HCT116 (cell line): ENCODE data around the gene MRRF. TPM values are rescaled to one million over a fixed set of nuclear protein-coding genes. Genes with fewer than 3 reads are reported as not detected.

Source experiments
- ATAC-seq: fragments of 200-7000 bp; cut with Tn5 transposase; 2 replicates; pipeline ENCODE4 v1.9.1; 2020; ENCODE audit warnings: mild to moderate bottlenecking, moderate library complexity
- BruUV-seq: library from RNA; stranded (reverse); fragments of 400-500 nt; replicated peaks from 2 replicates; lab custom pipeline; 2021; lab: Mats Ljungman, UMichigan
- CTCF ChIA-PET: fragments of 300-600 bp; sonication (Branson Sonifier 250); formaldehyde crosslinking; loops from one replicate; lab custom pipeline; 2021; ENCODE audit warnings: antibody characterized with exemption; lab: Charles Lee
- POLR2A ChIA-PET: fragments of 300-600, 350-600 bp; sonication (Branson Sonifier 250); formaldehyde crosslinking; loops from one replicate; lab custom pipeline; 2021; ENCODE audit warnings: antibody characterized with exemption; lab: Charles Lee
- RAD21 ChIA-PET, 2 experiments: fragments of 300-600 bp; sonication (Branson Sonifier 250); formaldehyde crosslinking; loops; one replicate each; lab custom pipeline; 2023; ENCODE audit warnings: low total read pairs in 2 of 2; ENCODE audit not compliant: uncharacterized antibody in 2 of 2, unreplicated experiment in 2 of 2, low non-redundant PET in 1 of 2; lab: Charles Lee
- DNase-seq: peaks from one replicate; pipeline ENCODE4 v3.0.0-alpha.2; 2010; ENCODE audit warnings: low read depth, low spot score
- H2AFZ ChIP-seq: fragments of 200-600 bp; shearing (Covaris generic), sonication (generic); 2 replicates; pipeline ENCODE4 v1.6.1; 2017; ENCODE audit warnings: low read depth, mixed run types, mixed read lengths, antibody characterized with exemption, low read length; ENCODE audit not compliant: poor library complexity, severe bottlenecking
- H3K27ac ChIP-seq: 2 replicates; pipeline ENCODE4 v1.5.1; 2012; ENCODE audit warnings: low read depth, low read length
- H3K27me3 ChIP-seq: fragments of 200-600 bp; sonication (generic); 2 replicates; pipeline ENCODE4 v1.6.1; 2016; ENCODE audit warnings: mixed run types, low read length, mixed read lengths; ENCODE audit not compliant: insufficient read depth
- H3K36me3 ChIP-seq, 2 experiments: fragments of 200-500 bp in 1 of 2; fragments of 200-600 bp in 1 of 2; sonication (Bioruptor generic) in 1 of 2; sonication (generic) in 1 of 2; 2 replicates each; pipeline versions ENCODE4 v1.5.1 to v1.6.1; 2014 to 2016; ENCODE audit warnings: low read length in 2 of 2, inconsistent platforms in 1 of 2, mixed read lengths in 1 of 2, mixed run types in 1 of 2; ENCODE audit not compliant: insufficient read depth in 2 of 2, control insufficient read depth in 1 of 2
- H3K4me1 ChIP-seq, 2 experiments: fragments of 200-600 bp in 1 of 2; sonication (generic) in 1 of 2; 2 replicates each; pipeline versions ENCODE4 v1.5.1 to v1.6.1; 2012 to 2017; ENCODE audit warnings: low read length in 2 of 2, inconsistent platforms in 1 of 2, mild to moderate bottlenecking in 1 of 2, mixed read lengths in 1 of 2, mixed run types in 1 of 2, moderate library complexity in 1 of 2; ENCODE audit not compliant: insufficient read depth in 2 of 2, control insufficient read depth in 1 of 2
- H3K4me2 ChIP-seq: fragments of 200-600 bp; sonication (generic); 2 replicates; pipeline ENCODE4 v1.6.1; 2017; ENCODE audit warnings: mixed run types, low read length, mixed read lengths
- H3K4me3 ChIP-seq, 2 experiments: fragments of 200-600 bp in 1 of 2; sonication (generic) in 1 of 2; replicated peaks in 1 of 2; 2 replicates each; pipeline ENCODE4 v1.5.1; 2011 to 2016; ENCODE audit warnings: low read length in 2 of 2, control low read depth in 1 of 2, low read depth in 1 of 2, mild to moderate bottlenecking in 1 of 2, mixed read lengths in 1 of 2, mixed run types in 1 of 2
- H3K79me2 ChIP-seq: fragments of 200-600 bp; sonication (generic); 2 replicates; pipeline ENCODE4 v1.6.1; 2017; ENCODE audit warnings: mild to moderate bottlenecking, mixed run types, low read length, moderate library complexity, mixed read lengths; ENCODE audit not compliant: insufficient read depth
- H3K9ac ChIP-seq: fragments of 200-600 bp; sonication (generic); 2 replicates; pipeline ENCODE4 v1.6.1; 2016; ENCODE audit warnings: low read length, mixed read lengths
- H3K9me2 ChIP-seq: fragments of 200-600 bp; sonication (generic), shearing (Covaris generic); 2 replicates; pipeline ENCODE4 v1.6.1; 2017; ENCODE audit warnings: mixed run types, mild to moderate bottlenecking, moderate library complexity; ENCODE audit not compliant: insufficient read depth
- H3K9me3 ChIP-seq, 2 experiments: fragments of 200-500 bp in 1 of 2; fragments of 200-600 bp in 1 of 2; sonication (Bioruptor generic) in 1 of 2; sonication (generic) in 1 of 2; 2 replicates each; pipeline ENCODE4 v1.6.1; 2014 to 2017; ENCODE audit warnings: low read length in 2 of 2, mixed read lengths in 2 of 2, inconsistent platforms in 1 of 2, low read depth in 1 of 2, mild to moderate bottlenecking in 1 of 2, mixed run types in 1 of 2, moderate library complexity in 1 of 2; ENCODE audit not compliant: control insufficient read depth in 1 of 2, insufficient read depth in 1 of 2
- H4K20me1 ChIP-seq: fragments of 200-600 bp; sonication (generic), shearing (Covaris generic); 2 replicates; pipeline ENCODE4 v1.6.1; 2017; ENCODE audit warnings: mixed run types, mild to moderate bottlenecking, moderate library complexity; ENCODE audit not compliant: insufficient read depth
- ATF3 ChIP-seq: IDR thresholded peaks from 2 replicates; pipeline ENCODE4 v1.6.1; 2012
- CEBPB ChIP-seq: IDR thresholded peaks from 2 replicates; pipeline ENCODE4 v1.6.1; 2012; ENCODE audit warnings: low read depth
- CTCF ChIP-seq, 3 experiments: fragments of 200-600 bp in 1 of 3; sonication (generic) in 1 of 3; IDR thresholded peaks in 2 of 3; conservative IDR thresholded peaks in 1 of 3; 2 replicates each; pipeline ENCODE4 v1.5.1; 2012 to 2017; ENCODE audit warnings: low read depth in 2 of 3, low read length in 2 of 3, antibody characterized with exemption in 1 of 3, borderline replicate concordance in 1 of 3, control low read depth in 1 of 3, mild to moderate bottlenecking in 1 of 3, mixed read lengths in 1 of 3, mixed run types in 1 of 3, moderate library complexity in 1 of 3; ENCODE audit not compliant: insufficient read depth in 1 of 3
- FOSL1 ChIP-seq: IDR thresholded peaks from 2 replicates; pipeline ENCODE4 v1.6.1; 2012; ENCODE audit warnings: low read depth
- POLR2A ChIP-seq: IDR thresholded peaks from 2 replicates; pipeline ENCODE4 v1.7.0; 2011; ENCODE audit warnings: borderline replicate concordance; ENCODE audit not compliant: insufficient read depth, insufficient read length; ENCODE audit errors: extremely low read depth
- POLR2AphosphoS5 ChIP-seq: IDR thresholded peaks from 2 replicates; pipeline ENCODE4 v1.6.1; 2011; ENCODE audit warnings: mild to moderate bottlenecking, low read depth, low read length, moderate library complexity
- intact Hi-C: fragments of 100-400 bp; cut with micrococcal nuclease; formaldehyde crosslinking; loops from 2 replicates; pipeline ENCODE4 v1.10.0; 2022
- total RNA-seq: library from RNA; stranded (reverse); gene quantifications from one replicate; pipeline ENCODE4 v1.2.1, GENCODE V29; 2021; ENCODE audit not compliant: unreplicated experiment
- TF ChIP-seq, protein P1 (sequence below): IDR thresholded peaks from 2 replicates; pipeline ENCODE4 v1.6.1; 2011; ENCODE audit warnings: mild to moderate bottlenecking, low read length, moderate library complexity; ENCODE audit not compliant: insufficient replicate concordance; ENCODE audit errors: extremely low read depth

MRRF gene
- total RNA-seq, 1 experiment from 2014 or later = 88.6 TPM

- no peak for DNase-seq
- peak within 1 kb of the TSS; percentile 91 for H2AFZ ChIP-seq
- peak within 1 kb of the TSS; percentile 40 to 55 for H3K4me3 ChIP-seq
- no TSS peak for BruUV-seq
- H3K36me3 ChIP-seq = no peaks in the 10 kb centered on the region
- H3K27me3 ChIP-seq = no peaks in the 10 kb centered on the region
- POLR2A ChIA-PET = no interaction called here
- intact Hi-C loops = no loop called here
- TF ChIP-seq CTCF (IDR thresholded peaks at IDR 0.05 in 2 of 3, conservative IDR thresholded peaks at IDR 0.05 in 1 of 3; ENCODE audit: borderline replicate concordance in 1 of 3, insufficient read depth in 1 of 3, low read depth in 2 of 3, low read length in 2 of 3) (no peak), CEBPB (no peak), FOSL1 (no peak), POLR2AphosphoS5 (peak; percentile 32; the same call in 1 of the 2 replicates), ATF3 (no peak), POLR2A (no peak)
- TF ChIP-seq, protein P1, sequence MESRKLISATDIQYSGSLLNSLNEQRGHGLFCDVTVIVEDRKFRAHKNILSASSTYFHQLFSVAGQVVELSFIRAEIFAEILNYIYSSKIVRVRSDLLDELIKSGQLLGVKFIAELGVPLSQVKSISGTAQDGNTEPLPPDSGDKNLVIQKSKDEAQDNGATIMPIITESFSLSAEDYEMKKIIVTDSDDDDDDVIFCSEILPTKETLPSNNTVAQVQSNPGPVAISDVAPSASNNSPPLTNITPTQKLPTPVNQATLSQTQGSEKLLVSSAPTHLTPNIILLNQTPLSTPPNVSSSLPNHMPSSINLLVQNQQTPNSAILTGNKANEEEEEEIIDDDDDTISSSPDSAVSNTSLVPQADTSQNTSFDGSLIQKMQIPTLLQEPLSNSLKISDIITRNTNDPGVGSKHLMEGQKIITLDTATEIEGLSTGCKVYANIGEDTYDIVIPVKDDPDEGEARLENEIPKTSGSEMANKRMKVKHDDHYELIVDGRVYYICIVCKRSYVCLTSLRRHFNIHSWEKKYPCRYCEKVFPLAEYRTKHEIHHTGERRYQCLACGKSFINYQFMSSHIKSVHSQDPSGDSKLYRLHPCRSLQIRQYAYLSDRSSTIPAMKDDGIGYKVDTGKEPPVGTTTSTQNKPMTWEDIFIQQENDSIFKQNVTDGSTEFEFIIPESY = no peak
- TF ChIP-seq, all 23 proteins: peak for 1
- Histone ChIP-seq H3K27ac (no peak within 1 kb of the TSS), H3K9me2 (no peaks in the 10 kb centered on the region), H4K20me1 (no peaks in the 10 kb centered on the region), H3K79me2 (no peaks in the 10 kb centered on the region), H3K4me1 (peaks cover 3 to 41% of the 10 kb centered on the region in 2 experiments; a peak in 3 of 4 replicates), H3K9me3 (no peaks in the 10 kb centered on the region), H3K9ac (no peak within 1 kb of the TSS), H3K4me2 (peak within 1 kb of the TSS; percentile 71)
- ATAC-seq = peak; percentile 87
- ChIA-PET CTCF (interaction anchor here (1.0 kb wide), 1 partner anchor 246 kb away, joined by 4 read pairs; no protein-coding TSS in a partner anchor), RAD21 (interaction anchor here in 1 of 2 experiments (1.3 kb wide), 1 partner anchor 20 kb away, joined by 3 read pairs; no protein-coding TSS in a partner anchor)
Observed at GRCh38 chr9:122370869-122371755, 106.4 kb downstream of the MRRF start, which contains the start of gene PTGS1. PTGS1 (plus strand) TSS chr9:122371024; CDS start chr9:122371085, 61 bp downstream.
